B cell (primary cell): ENCODE results near the gene SHLD1. TPM values are rescaled to one million over a fixed set of nuclear protein-coding genes. Genes with fewer than 3 reads are reported as not detected.
"Not testable (repeated sequence)": the region's sequence is repeated elsewhere in the genome, so short reads cannot be mapped to it uniquely, and the experiment has no call there.

Source experiments
- ATAC-seq: fragments of 200-7000 bp; cut with Tn5 transposase; one replicate; pipeline ENCODE4 v1.10.0; 2021; ENCODE audit warnings: low read depth, mild to moderate bottlenecking, moderate number of reproducible peaks, moderate library complexity
- CTCF ChIA-PET: fragments of 350-600 bp; sonication (Branson Sonifier 250); formaldehyde crosslinking; loops from one replicate; lab custom pipeline; 2021; ENCODE audit warnings: antibody characterized with exemption, inconsistent platforms; lab: Charles Lee
- POLR2A ChIA-PET: fragments of 350-600 bp; sonication (Branson Sonifier 250); formaldehyde crosslinking; loops from one replicate; lab custom pipeline; 2021; ENCODE audit warnings: antibody characterized with exemption; lab: Charles Lee
- DNase-seq: peaks from one replicate; pipeline ENCODE4 v3.0.0; 2013
- H2AFZ ChIP-seq: 2 replicates; pipeline ENCODE4 v1.6.1; 2012; ENCODE audit warnings: mild to moderate bottlenecking, low read depth, low read length; ENCODE audit not compliant: insufficient read depth, poor library complexity, severe bottlenecking
- H3K27ac ChIP-seq, 2 donors: 1 replicate in 1 of 2; 2 replicates in 1 of 2; pipeline ENCODE4 v1.5.1; 2012 to 2013; ENCODE audit warnings: low read length in 2 of 2, mild to moderate bottlenecking in 2 of 2, moderate library complexity in 1 of 2
- H3K27me3 ChIP-seq, 4 experiments: fragments of 200-600 bp in 1 of 4; sonication (generic) in 1 of 4; replicated peaks in 1 of 4; 1 replicate in 2 of 4; 2 replicates in 2 of 4; pipeline versions ENCODE4 v1.6.1 to v1.7.0; 2013 to 2016; ENCODE audit warnings: low read length in 3 of 4, mild to moderate bottlenecking in 2 of 4, mixed read lengths in 1 of 4, moderate library complexity in 1 of 4; ENCODE audit not compliant: insufficient read depth in 4 of 4, control insufficient read depth in 3 of 4; ENCODE audit errors: control extremely low read depth in 1 of 4
- H3K36me3 ChIP-seq, 2 experiments: replicated peaks in 1 of 2; 1 replicate in 1 of 2; 2 replicates in 1 of 2; pipeline versions ENCODE4 v1.6.1 to v1.7.1; 2013; ENCODE audit warnings: low read length in 1 of 2; ENCODE audit not compliant: insufficient read depth in 2 of 2, control insufficient read depth in 1 of 2; ENCODE audit errors: control extremely low read depth in 1 of 2, extremely low read depth in 1 of 2
- H3K4me1 ChIP-seq, 2 donors: fragments of 200-600 bp in 1 of 2; sonication (generic) in 1 of 2; 1 replicate in 1 of 2; 2 replicates in 1 of 2; pipeline versions ENCODE4 v1.5.1 to v1.6.1; 2013 to 2017; ENCODE audit warnings: low read length in 2 of 2; ENCODE audit not compliant: control insufficient read depth in 2 of 2, insufficient read depth in 2 of 2
- H3K4me2 ChIP-seq: replicated peaks from 2 replicates; pipeline ENCODE3; 2012; ENCODE audit warnings: mild to moderate bottlenecking, low read depth, low read length; ENCODE audit not compliant: poor library complexity, severe bottlenecking
- H3K4me3 ChIP-seq, 5 experiments: fragments of 200-600 bp in 1 of 5; sonication (generic) in 1 of 5; 1 replicate in 3 of 5; 2 replicates in 2 of 5; pipeline versions ENCODE4 v1.5.1 to v1.7.0; 2011 to 2016; ENCODE audit warnings: low read length in 4 of 5, mild to moderate bottlenecking in 4 of 5, low read depth in 2 of 5, control low read depth in 1 of 5, moderate library complexity in 1 of 5; ENCODE audit not compliant: insufficient read depth in 1 of 5; ENCODE audit errors: control extremely low read depth in 1 of 5, extremely low read depth in 1 of 5
- H3K79me2 ChIP-seq: fragments of 200-600 bp; sonication (generic); one replicate; pipeline ENCODE4 v1.6.0; 2016; ENCODE audit warnings: low read length; ENCODE audit not compliant: control insufficient read depth, insufficient read depth
- H3K9ac ChIP-seq: fragments of 200-600 bp; sonication (generic); 2 replicates; pipeline ENCODE4 v1.6.1; 2017; ENCODE audit warnings: mild to moderate bottlenecking, low read length, moderate library complexity
- H3K9me3 ChIP-seq, 3 donors: one replicate each; pipeline versions ENCODE4 v1.6.1 to v1.7.1; 2013; ENCODE audit warnings: low read length in 2 of 3; ENCODE audit not compliant: control insufficient read depth in 2 of 3, insufficient read depth in 1 of 3; ENCODE audit errors: control extremely low read depth in 1 of 3
- H4K20me1 ChIP-seq: 2 replicates; pipeline ENCODE4 v1.6.0; 2012; ENCODE audit warnings: mild to moderate bottlenecking, low read length; ENCODE audit not compliant: insufficient read depth, control insufficient read depth, poor library complexity, severe bottlenecking
- H3K27ac Mint-ChIP-seq: one replicate; pipeline ENCODE4 v1.8.0; 2021; ENCODE audit warnings: mixed read lengths
- H3K27me3 Mint-ChIP-seq: one replicate; pipeline ENCODE4 v1.8.0; 2021; ENCODE audit warnings: mixed read lengths
- H3K4me1 Mint-ChIP-seq: one replicate; pipeline ENCODE4 v1.8.0; 2021; ENCODE audit warnings: mixed read lengths
- H3K4me3 Mint-ChIP-seq: one replicate; pipeline ENCODE4 v1.8.0; 2021; ENCODE audit warnings: mixed read lengths
- H3K9me3 Mint-ChIP-seq: one replicate; pipeline ENCODE4 v1.8.0; 2022; ENCODE audit warnings: mixed read lengths; ENCODE audit not compliant: insufficient read depth
- EZH2 ChIP-seq: IDR thresholded peaks from 2 replicates; pipeline ENCODE4 v1.6.1; 2012; ENCODE audit warnings: borderline replicate concordance, low read depth, mild to moderate bottlenecking, moderate library complexity, low read length; ENCODE audit not compliant: insufficient read depth, poor library complexity, severe bottlenecking
- WGBS: methylation state at CpG from one replicate; pipeline ENCODE4 v1.1.5; 2013; ENCODE audit warnings: missing lambda C conversion rate; ENCODE audit not compliant: insufficient coverage; 5-methylcytosine and 5-hydroxymethylcytosine counted together
- intact Hi-C: fragments of 100-400 bp; cut with micrococcal nuclease; formaldehyde crosslinking; loops from one replicate; pipeline ENCODE4 v1.10.0; 2022
- polyA plus RNA-seq: library from polyadenylated mRNA; depleted of rRNA; stranded (reverse); fragments of >200 nt; gene quantifications from 2 replicates; pipeline ENCODE4 v1.2.3, GENCODE V29; 2012
- total RNA-seq, 2 donors: library from RNA; stranded (reverse); fragments of 120-200 nt in 1 of 2; gene quantifications; 1 replicate in 1 of 2; 2 replicates in 1 of 2; pipeline versions ENCODE4 v1.2.3 to v1.2.4, GENCODE V29; 2013 to 2022
- TF ChIP-seq, protein P1 (sequence below): fragments of 200-600 bp; IDR thresholded peaks from one replicate; pipeline ENCODE4 v1.8.0; 2022; ENCODE audit warnings: antibody characterized with exemption, mild to moderate bottlenecking

The SHLD1 gene
- total and polyA plus RNA-seq, 2 donors (not counting 1 experiment from before 2014, with no cell fraction given): 15.4 to 18.5 TPM

DNA sequence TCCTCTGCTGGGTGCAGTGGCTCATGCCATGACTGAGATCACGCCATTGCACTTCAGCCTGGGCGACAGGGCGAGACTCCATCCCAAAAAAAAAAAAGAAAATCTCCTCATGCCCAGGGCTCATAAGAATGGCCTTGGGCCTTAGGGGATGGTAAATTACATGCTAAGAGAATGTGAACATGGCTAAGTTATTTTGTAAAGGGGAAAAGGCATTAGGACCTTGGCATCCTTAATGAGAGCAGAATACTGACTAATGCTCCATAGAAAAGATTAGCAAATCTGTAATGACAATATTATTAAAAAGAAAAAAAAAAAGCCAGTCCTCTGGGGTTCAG lies 12.6 kb upstream of the SHLD1 start:
- Mint-ChIP-seq H3K4me1 (peaks cover 25% of the 10 kb centered on the region), H3K27ac (no peak overlapping the region), H3K4me3 (peak overlapping the region; percentile 50), H3K9me3 (no peaks in the 10 kb centered on the region), H3K27me3 (peaks cover 62% of the 10 kb centered on the region)
- DNase-seq: no peak
- ATAC-seq: no peak
- Histone ChIP-seq H2AFZ (no peak overlapping the region), H3K36me3 (no peaks in the 10 kb centered on the region), H3K27ac (no peak overlapping the region), H3K4me2 (peak overlapping the region; percentile 35), H4K20me1 (peaks cover 7% of the 10 kb centered on the region), H3K4me1 (peaks cover 18 to 20% of the 10 kb centered on the region in 2 donors), H3K9ac (no peak overlapping the region), H3K4me3 (no peak overlapping the region), H3K79me2 (no peaks in the 10 kb centered on the region), H3K27me3 (peaks cover 0 to 70% (median 52%) of the 10 kb centered on the region in 4 experiments), H3K9me3 (peaks cover 0 to 7% (median 0%) of the 10 kb centered on the region in 3 donors)
- ChIA-PET POLR2A (no interaction called here), CTCF (interaction anchor here (0.7 kb wide), 1 partner anchor 29 kb away, joined by 3 read pairs; no protein-coding TSS in a partner anchor)
- intact Hi-C loops: loop anchor here (5.0 kb wide), 1 partner anchor 45 kb away; no protein-coding TSS in a partner anchor
- TF ChIP-seq, protein P1, sequence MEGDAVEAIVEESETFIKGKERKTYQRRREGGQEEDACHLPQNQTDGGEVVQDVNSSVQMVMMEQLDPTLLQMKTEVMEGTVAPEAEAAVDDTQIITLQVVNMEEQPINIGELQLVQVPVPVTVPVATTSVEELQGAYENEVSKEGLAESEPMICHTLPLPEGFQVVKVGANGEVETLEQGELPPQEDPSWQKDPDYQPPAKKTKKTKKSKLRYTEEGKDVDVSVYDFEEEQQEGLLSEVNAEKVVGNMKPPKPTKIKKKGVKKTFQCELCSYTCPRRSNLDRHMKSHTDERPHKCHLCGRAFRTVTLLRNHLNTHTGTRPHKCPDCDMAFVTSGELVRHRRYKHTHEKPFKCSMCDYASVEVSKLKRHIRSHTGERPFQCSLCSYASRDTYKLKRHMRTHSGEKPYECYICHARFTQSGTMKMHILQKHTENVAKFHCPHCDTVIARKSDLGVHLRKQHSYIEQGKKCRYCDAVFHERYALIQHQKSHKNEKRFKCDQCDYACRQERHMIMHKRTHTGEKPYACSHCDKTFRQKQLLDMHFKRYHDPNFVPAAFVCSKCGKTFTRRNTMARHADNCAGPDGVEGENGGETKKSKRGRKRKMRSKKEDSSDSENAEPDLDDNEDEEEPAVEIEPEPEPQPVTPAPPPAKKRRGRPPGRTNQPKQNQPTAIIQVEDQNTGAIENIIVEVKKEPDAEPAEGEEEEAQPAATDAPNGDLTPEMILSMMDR: no peak
- no peak for TF ChIP-seq EZH2
- WGBS: no CpG with 5 or more reads among the region's 3 CpGs

DNA sequence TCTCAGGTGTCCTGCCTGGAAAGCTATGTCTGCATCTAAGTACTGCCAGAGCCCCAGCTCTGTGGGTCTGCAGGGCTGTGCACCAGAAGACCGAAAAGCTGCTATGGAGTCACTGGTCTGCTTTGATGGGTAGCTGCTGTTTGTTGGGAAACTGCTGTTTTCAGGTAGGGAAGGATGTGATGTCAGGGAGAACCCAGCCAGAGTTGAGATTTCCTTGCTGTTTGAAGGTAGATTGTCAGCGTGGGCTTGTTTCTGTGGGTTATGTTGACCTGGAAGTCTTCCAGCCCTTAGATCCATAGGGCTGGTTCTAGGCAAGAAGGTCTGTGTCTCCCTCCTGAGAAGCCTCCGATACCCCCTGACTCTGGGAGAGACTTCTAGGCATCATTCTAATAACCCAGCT lies 12.2 kb upstream of the SHLD1 start:
- H3K4me1 Mint-ChIP-seq: peaks cover 25% of the 10 kb centered on the region
- TF ChIP-seq EZH2: no peak
- TF ChIP-seq, protein P1: no peak
- Histone ChIP-seq H3K9me3 (peaks cover 0 to 7% (median 0%) of the 10 kb centered on the region in 3 donors), H3K4me1 (peaks cover 18 to 20% of the 10 kb centered on the region in 2 donors), H3K4me2 (peak overlapping the region; percentile 35), H3K27me3 (peaks cover 0 to 69% (median 48%) of the 10 kb centered on the region in 4 experiments), H3K79me2 (no peaks in the 10 kb centered on the region), H3K9ac (no peak overlapping the region), H3K36me3 (no peaks in the 10 kb centered on the region), H3K27ac (no peak overlapping the region), H3K4me3 (no peak overlapping the region), H4K20me1 (peaks cover 7% of the 10 kb centered on the region), H2AFZ (no peak overlapping the region)
- H3K27ac Mint-ChIP-seq: no peak overlapping the region
- 100% methylated on average over 1 of the region's 3 CpGs for WGBS
- peaks cover 62% of the 10 kb centered on the region for H3K27me3 Mint-ChIP-seq
- H3K4me3 Mint-ChIP-seq: peak overlapping the region; percentile 26
- ChIA-PET CTCF (interaction anchor here (0.7 kb wide), 1 partner anchor 30 kb away, joined by 3 read pairs; no protein-coding TSS in a partner anchor), POLR2A (no interaction called here)
- DNase-seq (peak; percentile 15), ATAC-seq (no peak)
- intact Hi-C loops: loop anchor here (5.0 kb wide), 1 partner anchor 46 kb away; no protein-coding TSS in a partner anchor
- no peaks in the 10 kb centered on the region for H3K9me3 Mint-ChIP-seq

DNA sequence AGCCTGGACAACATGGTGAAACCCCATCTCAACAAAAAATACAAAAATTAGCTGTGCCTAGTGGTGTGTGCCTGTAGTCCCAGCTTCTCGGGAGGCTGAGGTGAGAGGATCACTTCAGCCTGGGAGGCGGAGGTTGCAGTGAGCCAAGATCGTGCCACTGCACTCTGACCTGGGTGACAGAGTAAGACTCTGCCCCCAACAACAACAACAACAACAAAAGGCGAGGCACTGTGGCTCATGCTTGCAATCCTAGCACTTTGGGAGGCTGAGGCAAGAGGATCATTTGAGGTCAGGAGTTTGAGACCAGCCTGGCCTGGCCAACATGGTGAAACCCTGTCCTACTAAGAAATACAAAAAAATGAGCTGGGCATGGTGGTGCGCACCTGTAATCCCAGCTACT lies 9.6 kb upstream of the SHLD1 start:
- Mint-ChIP-seq H3K4me1 (peaks cover 25% of the 10 kb centered on the region), H3K27me3 (peaks cover 50% of the 10 kb centered on the region)
- peaks cover 0 to 61% (median 37%) of the 10 kb centered on the region in 4 experiments for H3K27me3 ChIP-seq
- H2AFZ ChIP-seq, H3K4me3 Mint-ChIP-seq, H3K9ac ChIP-seq, ATAC-seq, H3K4me3 ChIP-seq, H3K9me3 ChIP-seq, H3K79me2 ChIP-seq, H3K27ac ChIP-seq, H3K36me3 ChIP-seq, H3K27ac Mint-ChIP-seq, H4K20me1 ChIP-seq, H3K4me2 ChIP-seq, DNase-seq, intact Hi-C loops, POLR2A ChIA-PET, H3K9me3 Mint-ChIP-seq: not testable (repeated sequence)
- WGBS: 100% methylated on average over 1 of the region's 5 CpGs
- H3K4me1 ChIP-seq: peaks cover 18 to 20% of the 10 kb centered on the region in 2 donors
- CTCF ChIA-PET: interaction anchor here (0.7 to 1.3 kb wide), 3 partner anchors 9 to 110 kb away, joined by 3 to 4 read pairs (median 3); no protein-coding TSS in a partner anchor
